Measurements from ENCODE around the gene CNTNAP5. TPM values are rescaled to one million over a fixed set of nuclear protein-coding genes. Genes with fewer than 3 reads are reported as not detected.

Gene CNTNAP5
- total RNA-seq, 1 donor from 2014 or later, result 22.0 TPM

GRCh38 chr2:124328397-124328796, 303.3 kb downstream of the CNTNAP5 start:
- peaks cover 9% of the 10 kb centered on the region for H3K4me1 Mint-ChIP-seq (ENCODE audit: low read depth, unreplicated experiment)
- DNase-seq, result no peak
- no peak for TF ChIP-seq CTCF (IDR thresholded peaks at IDR 0.05; ENCODE audit: partially characterized antibody, unreplicated experiment)
- no peak overlapping the region for H3K27ac Mint-ChIP-seq (ENCODE audit: unreplicated experiment)
- H3K4me3 Mint-ChIP-seq (ENCODE audit: unreplicated experiment), result no peak overlapping the region
- H3K27me3 Mint-ChIP-seq (ENCODE audit: unreplicated experiment), result no peaks in the 10 kb centered on the region
- H3K9me3 Mint-ChIP-seq (ENCODE audit: unreplicated experiment), result no peaks in the 10 kb centered on the region
- H3K36me3 Mint-ChIP-seq (ENCODE audit: unreplicated experiment), result no peaks in the 10 kb centered on the region

- Mint-ChIP-seq H3K27me3 (ENCODE audit: unreplicated experiment) (peaks cover 2% of the 10 kb centered on the region), H3K4me3 (ENCODE audit: unreplicated experiment) (no peak overlapping the region), H3K4me1 (ENCODE audit: low read depth, unreplicated experiment) (peaks cover 3% of the 10 kb centered on the region), H3K36me3 (ENCODE audit: unreplicated experiment) (no peaks in the 10 kb centered on the region), H3K27ac (ENCODE audit: unreplicated experiment) (no peak overlapping the region), H3K9me3 (ENCODE audit: unreplicated experiment) (no peaks in the 10 kb centered on the region)
- DNase-seq, result no peak
- TF ChIP-seq CTCF (IDR thresholded peaks at IDR 0.05; ENCODE audit: partially characterized antibody, unreplicated experiment), result no peak
These were observed 308.7 kb downstream of the CNTNAP5 start for GRCh38 chr2:124333784-124334183.

- no peak for DNase-seq
- Mint-ChIP-seq H3K36me3 (ENCODE audit: unreplicated experiment) (no peaks in the 10 kb centered on the region), H3K9me3 (ENCODE audit: unreplicated experiment) (no peaks in the 10 kb centered on the region), H3K4me1 (ENCODE audit: low read depth, unreplicated experiment) (peaks cover 2% of the 10 kb centered on the region), H3K27me3 (ENCODE audit: unreplicated experiment) (peaks cover 2% of the 10 kb centered on the region), H3K4me3 (ENCODE audit: unreplicated experiment) (no peak overlapping the region), H3K27ac (ENCODE audit: unreplicated experiment) (no peak overlapping the region)
- no peak for TF ChIP-seq CTCF (IDR thresholded peaks at IDR 0.05; ENCODE audit: partially characterized antibody, unreplicated experiment)
These were observed 310.0 kb downstream of the CNTNAP5 start for GRCh38 chr2:124335058-124335457.

- no peak overlapping the region for H3K4me3 Mint-ChIP-seq (ENCODE audit: unreplicated experiment)
- peaks cover 2% of the 10 kb centered on the region for H3K27me3 Mint-ChIP-seq (ENCODE audit: unreplicated experiment)
- H3K9me3 Mint-ChIP-seq (ENCODE audit: unreplicated experiment), result no peaks in the 10 kb centered on the region
- peaks cover 2% of the 10 kb centered on the region for H3K4me1 Mint-ChIP-seq (ENCODE audit: low read depth, unreplicated experiment)
- DNase-seq, result no peak
- no peaks in the 10 kb centered on the region for H3K36me3 Mint-ChIP-seq (ENCODE audit: unreplicated experiment)
- TF ChIP-seq CTCF (IDR thresholded peaks at IDR 0.05; ENCODE audit: partially characterized antibody, unreplicated experiment), result no peak
- H3K27ac Mint-ChIP-seq (ENCODE audit: unreplicated experiment), result no peak overlapping the region
These were observed 314.6 kb downstream of the CNTNAP5 start for GRCh38 chr2:124339709-124340108.

- Mint-ChIP-seq H3K9me3 (ENCODE audit: unreplicated experiment) (peaks cover 2% of the 10 kb centered on the region), H3K4me3 (ENCODE audit: unreplicated experiment) (no peak overlapping the region), H3K27me3 (ENCODE audit: unreplicated experiment) (no peaks in the 10 kb centered on the region), H3K36me3 (ENCODE audit: unreplicated experiment) (no peaks in the 10 kb centered on the region), H3K4me1 (ENCODE audit: low read depth, unreplicated experiment) (peaks cover 5% of the 10 kb centered on the region), H3K27ac (ENCODE audit: unreplicated experiment) (no peak overlapping the region)
- TF ChIP-seq CTCF (IDR thresholded peaks at IDR 0.05; ENCODE audit: partially characterized antibody, unreplicated experiment), result no peak
- DNase-seq, result no peak
These were observed 318.9 kb downstream of the CNTNAP5 start for GRCh38 chr2:124343827-124344498.
